ENCODE data around the gene HSD17B14. TPM values are rescaled to one million over a fixed set of nuclear protein-coding genes. Genes with fewer than 3 reads are reported as not detected.
A peak's percentile ranks its signal among the peaks of the same experiment; 100 is the strongest.

HSD17B14 gene
- total and polyA plus RNA-seq, 9 of the 15 experiments (the other 6 are each of a cell fraction or from before 2014, with no cell fraction given): 0.16 TPM; not detected in 8

- Histone ChIP-seq H2AFZ (ENCODE audit: low read depth, low read length) (no peak overlapping the region), H3K4me1 (replicated peaks in 1 of 2; ENCODE audit: control insufficient read depth in 2 of 2, insufficient read depth in 2 of 2, low read length in 2 of 2) (peaks cover 24 to 50% of the 10 kb centered on the region in 2 experiments), H3K27ac (ENCODE audit: extremely low read depth, low read depth, low read length) (peak overlapping the region; percentile 72), H3K27me3 (ENCODE audit: control insufficient read depth in 2 of 2, insufficient read depth in 2 of 2, low read length in 2 of 2) (no peaks in the 10 kb centered on the region), H3K9me3 (replicated peaks; ENCODE audit: control insufficient read depth, insufficient read depth, low read depth, low read length) (no peaks in the 10 kb centered on the region), H3K9ac (ENCODE audit: insufficient read depth in 1 of 2, low read depth in 2 of 2, low read length in 2 of 2) (peak overlapping the region; percentile 47 to 86; a peak in 3 of 4 replicates), H3K4me3 (no peak overlapping the region), H3K79me2 (ENCODE audit: control insufficient read depth, insufficient read depth, low read length) (peaks cover 53% of the 10 kb centered on the region), H4K20me1 (replicated peaks; ENCODE audit: control insufficient read depth, insufficient read depth, low read length) (0 out of 2 replicates have a peak, but pooled peaks cover 3% of the 10 kb centered on the region), H3K4me2 (ENCODE audit: insufficient read depth, low read length) (peak overlapping the region; percentile 39), H3K9me1 (ENCODE audit: control insufficient read depth, insufficient read depth, low read length) (peaks cover 3% of the 10 kb centered on the region), H3K36me3 (ENCODE audit: control insufficient read depth, insufficient read depth, low read length) (peaks cover 36% of the 10 kb centered on the region; the same call in 1 of the 3 replicates)
- ChIA-PET POLR2A (interaction anchor here (0.6 to 2.1 kb wide), 11 partner anchors 8 to 176 kb away, joined by 3 to 14 read pairs (median 4); partner anchors contain the start of genes FTL and IZUMO1), CTCF (ENCODE audit: low intra/inter-chr PET ratio) (no interaction called here)
- peak; percentile 70 for ATAC-seq
- in situ Hi-C loops (cut with MboI): no loop called here
- peak; percentile 46 to 75 (median 60) for DNase-seq (ENCODE audit: extremely low read depth in 1 of 4, low spot score in 3 of 4)
- WGBS (ENCODE audit: insufficient coverage, low coverage, missing lambda C conversion rate): 49% methylated on average over 16 of the region's 17 CpGs
- BruUV-seq (replicated peaks): no TSS peak
- peak; percentile 92 for FAIRE-seq
- intact Hi-C loops (cut with micrococcal nuclease): no loop called here
- TF ChIP-seq ZNF277 (CRISPR knock-in tag; IDR thresholded peaks at IDR 0.05; ENCODE audit: borderline replicate concordance): no peak
- TF ChIP-seq EZH2 (IDR thresholded peaks at IDR 0.05; ENCODE audit: borderline replicate concordance, low read depth, low read length): no peak
- 0 out of 2 replicates have a peak, but pooled peaks have one; percentile 7 for TF ChIP-seq RBFOX2 (IDR thresholded peaks at IDR 0.05; ENCODE audit: low read depth, low read length)
- TF ChIP-seq ATF1 (CRISPR knock-in tag; IDR thresholded peaks at IDR 0.05): no peak
- 0 out of 2 replicates have a peak, but pooled peaks have one; percentile 16 for TF ChIP-seq ATF1 (tag; IDR thresholded peaks at IDR 0.05)
- TF ChIP-seq ZBTB7A (IDR thresholded peaks at IDR 0.05; ENCODE audit: borderline replicate concordance, control insufficient read depth, low read depth, low read length): peak; percentile 55; the same call in 1 of the 2 replicates
- TF ChIP-seq ZBTB2 (IDR thresholded peaks at IDR 0.05): 0 out of 2 replicates have a peak, but pooled peaks have one; percentile 47
- no peak for TF ChIP-seq MEF2A (IDR thresholded peaks at IDR 0.05; ENCODE audit: control insufficient read depth, low read depth, low read length)
- no peak for TF ChIP-seq ZNF449 (CRISPR knock-in tag; IDR thresholded peaks at IDR 0.05)
- TF ChIP-seq ELF2 (CRISPR knock-in tag; IDR thresholded peaks at IDR 0.05): no peak
- peak; percentile 76 for TF ChIP-seq MAFF (IDR thresholded peaks at IDR 0.05; ENCODE audit: low read length)
- TF ChIP-seq HDAC8 (tag; IDR thresholded peaks at IDR 0.05): no peak
- TF ChIP-seq BRD9 (IDR thresholded peaks at IDR 0.05; ENCODE audit: low read depth, partially characterized antibody): no peak
- TF ChIP-seq C11orf30 (IDR thresholded peaks at IDR 0.05; ENCODE audit: low read depth): peak; percentile 99
- TF ChIP-seq NFE2 (IDR thresholded peaks at IDR 0.05; ENCODE audit: low read depth): peak; percentile 87
- no peak for TF ChIP-seq ZNF507 (tag; conservative IDR thresholded peaks at IDR 0.05)
- TF ChIP-seq ZFP36 (IDR thresholded peaks at IDR 0.05; ENCODE audit: low read depth, low read length, partially characterized antibody): peak; percentile 33
- no peak for TF ChIP-seq LARP7 (IDR thresholded peaks at IDR 0.05)
Observed at GRCh38 chr19:48806818-48807589, 29.3 kb downstream of the HSD17B14 start.

Measured in K562 (cell line).